K562 (cell line): ENCODE data around the gene MACROD2. TPM values are rescaled to one million over a fixed set of nuclear protein-coding genes. Genes with fewer than 3 reads are reported as not detected.

Experiments used
- AFF4 ChIP-seq: sonication (generic); formaldehyde crosslinking; IDR thresholded peaks from 2 replicates; pipeline ENCODE4 v1.8.0; 2023; ENCODE audit warnings: mild to moderate bottlenecking, missing genetic modification reagents
- CEBPB ChIP-seq: fragments of 450-650 bp; IDR thresholded peaks from 2 replicates; pipeline ENCODE4 v1.6.1; 2016; ENCODE audit warnings: missing genetic modification characterization, missing compliant biosample characterization
- CREB1 ChIP-seq, 2 experiments: sonication (generic) in 1 of 2; formaldehyde crosslinking in 1 of 2; IDR thresholded peaks; 2 replicates each; pipeline versions ENCODE4 v1.6.1 to v1.8.0; 2012 to 2022; ENCODE audit warnings: inconsistent platforms in 1 of 2, mild to moderate bottlenecking in 1 of 2, missing genetic modification reagents in 1 of 2, moderate library complexity in 1 of 2
- DPF2 ChIP-seq: fragments of 450-650 bp; IDR thresholded peaks from 2 replicates; pipeline ENCODE4 v1.6.1; 2016
- JUND ChIP-seq, 2 experiments: IDR thresholded peaks; 2 replicates in 1 of 2; 3 replicates in 1 of 2; pipeline ENCODE4 v1.6.1; 2011; ENCODE audit warnings: borderline replicate concordance in 2 of 2, low read depth in 2 of 2, low read length in 2 of 2, improper control_type of control experiment in 1 of 2, missing biosample characterization in 1 of 2, missing genetic modification characterization in 1 of 2, missing genetic modification reagents in 1 of 2
- NONO ChIP-seq, 2 experiments: fragments of 200-400 bp in 1 of 2; fragments of 450-650 bp in 1 of 2; formaldehyde crosslinking in 1 of 2; IDR thresholded peaks; 2 replicates each; pipeline ENCODE4 v1.6.1; 2017; ENCODE audit warnings: low read depth in 2 of 2, mild to moderate bottlenecking in 2 of 2, moderate library complexity in 2 of 2, low read length in 1 of 2
- NRF1 ChIP-seq, 2 experiments: fragments of 450-650 bp; IDR thresholded peaks in 1 of 2; conservative IDR thresholded peaks in 1 of 2; 2 replicates each; pipeline ENCODE4 v1.6.1; 2014; ENCODE audit warnings: mild to moderate bottlenecking in 2 of 2
- SNRNP70 ChIP-seq: fragments of 200-400 bp; formaldehyde crosslinking; optimal IDR thresholded peaks from 2 replicates; pipeline ENCODE3; 2017; ENCODE audit warnings: low read depth, low read length
- TEAD2 ChIP-seq: fragments of 450-650 bp; IDR thresholded peaks from 2 replicates; pipeline ENCODE4 v1.6.1; 2016; ENCODE audit warnings: missing genetic modification characterization, control low read depth, missing compliant biosample characterization
- polyA plus RNA-seq, 8 experiments: library from polyadenylated mRNA; depleted of rRNA in 4 of 8; stranded (reverse) in 5 of 8; unstranded in 3 of 8; fragments of >200 nt; fragmentation: Nextera tagmentation in 2 of 8; fragmentation: Illumina TruSeq in 1 of 8; extraction: Ambion mirVana in 2 of 8; extraction: Trizol in 1 of 8; gene quantifications; 2 replicates each; pipeline versions ENCODE4 v1.2.1 to v1.2.3, GENCODE V29; 2011 to 2014; ENCODE audit warnings: inconsistent platforms in 1 of 8, missing spikeins in 1 of 8
- total RNA-seq, 7 experiments: library from RNA; depleted of rRNA in 6 of 7; stranded (reverse); fragments of >200 nt in 6 of 7; fragmentation: Illumina TruSeq in 2 of 7; extraction: Trizol in 2 of 7; gene quantifications; 2 replicates each; pipeline versions ENCODE4 v1.2.1 to v1.2.3, GENCODE V29; 2011 to 2021; ENCODE audit warnings: low replicate concordance in 1 of 7
- TF ChIP-seq, protein P1 (sequence below): fragments of 450-650 bp; IDR thresholded peaks from 2 replicates; pipeline ENCODE4 v1.6.1; 2016; ENCODE audit warnings: low read depth
- TF ChIP-seq, protein P2 (sequence below): fragments of 450-650 bp; formaldehyde crosslinking; IDR thresholded peaks from 2 replicates; pipeline ENCODE4 v1.4.0; 2020; ENCODE audit warnings: mild to moderate bottlenecking, moderate library complexity

Gene MACROD2
- total and polyA plus RNA-seq, 9 of the 15 experiments (the other 6 are each of a cell fraction or from before 2014, with no cell fraction given): not detected

- TF ChIP-seq, protein P1, sequence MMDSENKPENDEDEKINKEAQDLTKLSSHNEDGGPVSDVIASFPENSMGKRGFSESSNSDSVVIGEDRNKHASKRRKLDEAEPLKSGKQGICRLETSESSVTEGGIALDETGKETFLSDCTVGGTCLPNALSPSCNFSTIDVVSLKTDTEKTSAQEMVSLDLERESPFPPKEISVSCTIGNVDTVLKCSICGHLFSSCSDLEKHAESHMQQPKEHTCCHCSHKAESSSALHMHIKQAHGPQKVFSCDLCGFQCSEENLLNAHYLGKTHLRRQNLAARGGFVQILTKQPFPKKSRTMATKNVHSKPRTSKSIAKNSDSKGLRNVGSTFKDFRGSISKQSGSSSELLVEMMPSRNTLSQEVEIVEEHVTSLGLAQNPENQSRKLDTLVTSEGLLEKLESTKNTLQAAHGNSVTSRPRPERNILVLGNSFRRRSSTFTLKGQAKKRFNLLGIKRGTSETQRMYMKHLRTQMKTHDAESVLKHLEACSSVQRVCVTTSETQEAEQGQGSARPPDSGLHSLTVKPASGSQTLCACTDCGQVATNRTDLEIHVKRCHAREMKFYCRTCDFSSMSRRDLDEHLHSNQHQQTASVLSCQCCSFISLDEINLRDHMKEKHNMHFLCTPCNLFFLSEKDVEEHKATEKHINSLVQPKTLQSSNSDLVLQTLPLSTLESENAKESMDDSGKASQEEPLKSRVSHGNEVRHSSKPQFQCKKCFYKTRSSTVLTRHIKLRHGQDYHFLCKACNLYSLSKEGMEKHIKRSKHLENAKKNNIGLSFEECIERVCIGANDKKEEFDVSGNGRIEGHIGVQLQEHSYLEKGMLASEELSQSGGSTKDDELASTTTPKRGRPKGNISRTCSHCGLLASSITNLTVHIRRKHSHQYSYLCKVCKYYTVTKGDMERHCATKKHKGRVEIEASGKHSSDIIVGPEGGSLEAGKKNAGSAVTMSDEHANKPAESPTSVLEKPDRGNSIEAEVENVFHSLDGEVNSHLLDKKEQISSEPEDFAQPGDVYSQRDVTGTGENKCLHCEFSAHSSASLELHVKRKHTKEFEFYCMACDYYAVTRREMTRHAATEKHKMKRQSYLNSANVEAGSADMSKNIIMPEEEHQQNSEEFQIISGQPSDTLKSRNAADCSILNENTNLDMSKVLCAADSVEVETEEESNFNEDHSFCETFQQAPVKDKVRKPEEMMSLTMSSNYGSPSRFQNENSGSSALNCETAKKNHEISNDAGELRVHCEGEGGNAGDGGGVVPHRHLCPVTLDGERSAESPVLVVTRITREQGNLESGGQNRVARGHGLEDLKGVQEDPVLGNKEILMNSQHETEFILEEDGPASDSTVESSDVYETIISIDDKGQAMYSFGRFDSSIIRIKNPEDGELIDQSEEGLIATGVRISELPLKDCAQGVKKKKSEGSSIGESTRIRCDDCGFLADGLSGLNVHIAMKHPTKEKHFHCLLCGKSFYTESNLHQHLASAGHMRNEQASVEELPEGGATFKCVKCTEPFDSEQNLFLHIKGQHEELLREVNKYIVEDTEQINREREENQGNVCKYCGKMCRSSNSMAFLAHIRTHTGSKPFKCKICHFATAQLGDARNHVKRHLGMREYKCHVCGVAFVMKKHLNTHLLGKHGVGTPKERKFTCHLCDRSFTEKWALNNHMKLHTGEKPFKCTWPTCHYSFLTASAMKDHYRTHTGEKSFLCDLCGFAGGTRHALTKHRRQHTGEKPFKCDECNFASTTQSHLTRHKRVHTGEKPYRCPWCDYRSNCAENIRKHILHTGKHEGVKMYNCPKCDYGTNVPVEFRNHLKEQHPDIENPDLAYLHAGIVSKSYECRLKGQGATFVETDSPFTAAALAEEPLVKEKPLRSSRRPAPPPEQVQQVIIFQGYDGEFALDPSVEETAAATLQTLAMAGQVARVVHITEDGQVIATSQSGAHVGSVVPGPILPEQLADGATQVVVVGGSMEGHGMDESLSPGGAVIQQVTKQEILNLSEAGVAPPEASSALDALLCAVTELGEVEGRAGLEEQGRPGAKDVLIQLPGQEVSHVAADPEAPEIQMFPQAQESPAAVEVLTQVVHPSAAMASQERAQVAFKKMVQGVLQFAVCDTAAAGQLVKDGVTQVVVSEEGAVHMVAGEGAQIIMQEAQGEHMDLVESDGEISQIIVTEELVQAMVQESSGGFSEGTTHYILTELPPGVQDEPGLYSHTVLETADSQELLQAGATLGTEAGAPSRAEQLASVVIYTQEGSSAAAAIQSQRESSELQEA: no peak
- no peak for TF ChIP-seq CEBPB (tag)
- no peak for TF ChIP-seq DPF2
- no peak for TF ChIP-seq JUND (IDR thresholded peaks at IDR 0.05; ENCODE audit: borderline replicate concordance, low read depth, low read length)
- TF ChIP-seq JUND (tag; IDR thresholded peaks at IDR 0.05; ENCODE audit: borderline replicate concordance, low read depth, low read length): no peak
- TF ChIP-seq TEAD2: no peak
- TF ChIP-seq CREB1 (IDR thresholded peaks at IDR 0.05): no peak
- no peak for TF ChIP-seq CREB1 (CRISPR knock-in tag; IDR thresholded peaks at IDR 0.05)
- no peak for TF ChIP-seq NONO (IDR thresholded peaks at IDR 0.05; ENCODE audit: low read depth in 2 of 2, low read length in 1 of 2)
- TF ChIP-seq AFF4: no peak
- no peak for TF ChIP-seq SNRNP70
- TF ChIP-seq, protein P2, sequence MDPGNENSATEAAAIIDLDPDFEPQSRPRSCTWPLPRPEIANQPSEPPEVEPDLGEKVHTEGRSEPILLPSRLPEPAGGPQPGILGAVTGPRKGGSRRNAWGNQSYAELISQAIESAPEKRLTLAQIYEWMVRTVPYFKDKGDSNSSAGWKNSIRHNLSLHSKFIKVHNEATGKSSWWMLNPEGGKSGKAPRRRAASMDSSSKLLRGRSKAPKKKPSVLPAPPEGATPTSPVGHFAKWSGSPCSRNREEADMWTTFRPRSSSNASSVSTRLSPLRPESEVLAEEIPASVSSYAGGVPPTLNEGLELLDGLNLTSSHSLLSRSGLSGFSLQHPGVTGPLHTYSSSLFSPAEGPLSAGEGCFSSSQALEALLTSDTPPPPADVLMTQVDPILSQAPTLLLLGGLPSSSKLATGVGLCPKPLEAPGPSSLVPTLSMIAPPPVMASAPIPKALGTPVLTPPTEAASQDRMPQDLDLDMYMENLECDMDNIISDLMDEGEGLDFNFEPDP (CRISPR knock-in tag): no peak
- no peak for TF ChIP-seq NRF1 (conservative IDR thresholded peaks at IDR 0.05 in 1 of 2, IDR thresholded peaks at IDR 0.05 in 1 of 2)
These were observed 1051.7 kb downstream of the MACROD2 start (continued) for GRCh38 chr20:15047042-15047441.
